WERI-Rb-1 (cell line): ENCODE data around the gene TTC9B.
A peak's percentile ranks its signal among the peaks of the same experiment; 100 is the strongest.

Experiments used
- DNase-seq: peaks from one replicate; pipeline ENCODE4 v3.0.0-alpha.2; 2020
- H3K27ac ChIP-seq: fragments of 250-450 bp; sonication (Bioruptor Pico); 2 replicates; pipeline ENCODE4 v1.5.1; 2020; ENCODE audit warnings: mild to moderate bottlenecking, moderate library complexity
- H3K27me3 ChIP-seq: fragments of 250-450 bp; sonication (Bioruptor Pico); 2 replicates; pipeline ENCODE4 v1.5.1; 2021; ENCODE audit warnings: mild to moderate bottlenecking, low read depth, moderate library complexity; ENCODE audit not compliant: insufficient read depth, severe bottlenecking
- H3K36me3 ChIP-seq: fragments of 250-450 bp; sonication (Bioruptor Pico); 2 replicates; pipeline ENCODE4 v1.5.1; 2020; ENCODE audit warnings: mild to moderate bottlenecking, moderate library complexity
- H3K4me3 ChIP-seq: 2 replicates; pipeline ENCODE4 v1.5.1; 2011; ENCODE audit warnings: low read depth, mild to moderate bottlenecking, control low read depth, low read length
- H3K9me3 ChIP-seq: fragments of 250-450 bp; sonication (Bioruptor Pico); 2 replicates; pipeline ENCODE4 v1.5.1; 2021; ENCODE audit warnings: mild to moderate bottlenecking, moderate library complexity; ENCODE audit not compliant: severe bottlenecking
- CTCF ChIP-seq: IDR thresholded peaks from 2 replicates; pipeline ENCODE4 v1.5.1; 2011; ENCODE audit warnings: low read depth, mild to moderate bottlenecking, control low read depth, inconsistent platforms, low read length

TTC9B gene

GRCh38 chr19:40228346-40228745 is 10.2 kb upstream of the TTC9B start:
- TF ChIP-seq CTCF, result no peak
- H3K9me3 ChIP-seq, result peaks cover 5% of the 10 kb centered on the region
- no peak overlapping the region for H3K4me3 ChIP-seq
- peaks cover 4% of the 10 kb centered on the region; the same call in 1 of the 2 replicates for H3K36me3 ChIP-seq
- DNase-seq, result no peak
- H3K27me3 ChIP-seq, result peaks cover 28% of the 10 kb centered on the region
- H3K27ac ChIP-seq, result no peak overlapping the region

GRCh38 chr19:40225440-40226305 is 7.5 kb upstream of the TTC9B start:
- no peak for DNase-seq
- Histone ChIP-seq H3K4me3 (peak overlapping the region; percentile 7), H3K9me3 (peaks cover 11% of the 10 kb centered on the region), H3K27ac (no peak overlapping the region), H3K27me3 (peaks cover 34% of the 10 kb centered on the region), H3K36me3 (no peaks in the 10 kb centered on the region)
- TF ChIP-seq CTCF, result no peak

GRCh38 chr19:40224342-40225150 is 6.4 kb upstream of the TTC9B start:
- no peak for TF ChIP-seq CTCF
- Histone ChIP-seq H3K9me3 (peaks cover 11% of the 10 kb centered on the region), H3K4me3 (no peak overlapping the region), H3K27me3 (peaks cover 43% of the 10 kb centered on the region), H3K36me3 (no peaks in the 10 kb centered on the region), H3K27ac (no peak overlapping the region)
- DNase-seq, result no peak

GRCh38 chr19:40223135-40223822 is 5.1 kb upstream of the TTC9B start:
- Histone ChIP-seq H3K4me3 (no peak overlapping the region), H3K27me3 (peaks cover 56% of the 10 kb centered on the region), H3K36me3 (no peaks in the 10 kb centered on the region), H3K27ac (no peak overlapping the region), H3K9me3 (peaks cover 11% of the 10 kb centered on the region)
- no peak for DNase-seq
- no peak for TF ChIP-seq CTCF

GRCh38 chr19:40221858-40222619 is 3.9 kb upstream of the TTC9B start:
- peaks cover 11% of the 10 kb centered on the region for H3K9me3 ChIP-seq
- H3K36me3 ChIP-seq, result no peaks in the 10 kb centered on the region
- TF ChIP-seq CTCF, result peak; percentile 50; the same call in 1 of the 2 replicates
- peaks cover 56% of the 10 kb centered on the region for H3K27me3 ChIP-seq
- H3K4me3 ChIP-seq, result no peak overlapping the region
- no peak overlapping the region for H3K27ac ChIP-seq
- DNase-seq, result peak; percentile 83
